Measurements from ENCODE around the gene CELA3A. TPM values are rescaled to one million over a fixed set of nuclear protein-coding genes. Genes with fewer than 3 reads are reported as not detected.

CELA3A gene
- total and polyA plus RNA-seq, 2 of the 13 experiments (the other 11 are each of a cell fraction or from before 2014, with no cell fraction given): 0.09 TPM; not detected in 1

DNA sequence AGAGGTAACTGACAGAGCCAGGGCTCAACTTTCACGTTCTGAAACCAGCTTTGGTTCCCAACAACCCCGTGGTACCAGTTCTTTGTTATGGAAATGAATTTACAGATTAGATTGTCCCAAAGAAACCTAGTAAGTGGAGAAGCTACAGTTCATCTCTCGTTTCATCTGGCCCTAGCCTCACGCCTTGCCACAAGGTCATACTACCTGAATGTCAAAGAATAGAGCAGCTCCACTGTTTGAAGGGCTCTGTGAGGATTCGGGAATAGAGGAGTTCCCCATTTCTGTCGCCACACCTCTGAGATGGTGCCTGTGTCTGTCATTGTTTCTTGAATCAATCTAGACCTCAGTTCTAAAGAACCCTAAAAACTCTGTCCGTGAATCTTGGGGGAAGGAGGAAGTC, 36.1 kb downstream of the CELA3A start:
- H3K27ac ChIP-seq (ENCODE audit: extremely low read length, insufficient read depth, low read length): no peak overlapping the region
- POLR2A ChIA-PET: interaction anchor here (0.9 to 2.5 kb wide), 2 partner anchors 12 to 15 kb away, joined by 3 to 10 read pairs; partner anchors contain the start of gene CDC42
- H3K9ac ChIP-seq (ENCODE audit: insufficient read depth, low read depth, low read length): no peak overlapping the region
- no peak overlapping the region for H2AFZ ChIP-seq (ENCODE audit: low read length)
- CTCF ChIA-PET (ENCODE audit: low intra/inter-chr PET ratio, low total read pairs): no interaction called here
- intact Hi-C loops (cut with micrococcal nuclease; ENCODE audit: unreplicated experiment): no loop called here
- no peaks in the 10 kb centered on the region for H3K9me3 ChIP-seq (ENCODE audit: low read length)
- no peak for ATAC-seq
- no peak for DNase-seq (ENCODE audit: low spot score)
- H3K27me3 ChIP-seq (ENCODE audit: control insufficient read depth in 1 of 2, insufficient read depth in 2 of 2, low read length in 2 of 2): no peaks in the 10 kb centered on the region
- no peak overlapping the region for H3K4me3 ChIP-seq (replicated peaks in 1 of 3; ENCODE audit: insufficient read depth in 1 of 3, low read depth in 2 of 3, low read length in 3 of 3)
- FAIRE-seq: no peak
- H3K4me1 ChIP-seq (ENCODE audit: insufficient read depth, low read length): peaks cover 28% of the 10 kb centered on the region
- no TSS peak for BruUV-seq (replicated peaks)
- H3K4me2 ChIP-seq (ENCODE audit: low read depth, low read length): no peak overlapping the region
- TF ChIP-seq PHF21A (CRISPR knock-in tag; IDR thresholded peaks at IDR 0.05) (no peak), MAF1 (CRISPR knock-in tag; IDR thresholded peaks at IDR 0.05; ENCODE audit: borderline replicate concordance) (no peak), SP2 (CRISPR knock-in tag; IDR thresholded peaks at IDR 0.05) (no peak)
- H4K20me1 ChIP-seq (ENCODE audit: insufficient read depth, low read length): no peaks in the 10 kb centered on the region
- WGBS (ENCODE audit: low lambda C conversion rate): 27% methylated on average over 7 of the region's 7 CpGs
- no peaks in the 10 kb centered on the region for H3K36me3 ChIP-seq (replicated peaks in 1 of 2; ENCODE audit: control insufficient read depth in 1 of 2, insufficient read depth in 2 of 2, low read length in 2 of 2)
- H3K79me2 ChIP-seq (ENCODE audit: insufficient read depth, low read length): no peaks in the 10 kb centered on the region
- in situ Hi-C loops (cut with HindIII; ENCODE audit: extremely low pct_ligation_motif_present, low pct_unique_long_range_greater_than_20kb): no loop called here

DNA sequence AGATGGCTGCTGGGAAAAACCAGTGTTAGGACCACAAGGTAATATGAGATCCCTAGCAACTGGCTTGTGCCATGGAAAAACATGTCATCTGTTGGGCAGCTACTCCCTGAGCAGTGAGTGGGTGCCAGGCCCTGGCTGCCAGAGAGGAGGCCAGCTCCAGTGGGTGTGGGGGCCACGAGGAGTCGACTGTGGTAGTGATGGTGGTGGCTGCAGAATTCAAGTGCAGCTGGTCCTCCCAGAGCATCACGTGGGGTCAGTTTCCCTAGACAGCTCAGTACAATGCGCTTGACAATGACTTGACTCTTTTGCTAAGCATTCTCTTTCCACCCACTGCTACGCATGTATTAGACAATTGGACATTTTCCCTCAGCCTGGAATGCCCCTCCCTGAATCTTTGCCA, 36.6 kb downstream of the CELA3A start:
- in situ Hi-C loops (cut with HindIII; ENCODE audit: extremely low pct_ligation_motif_present, low pct_unique_long_range_greater_than_20kb): no loop called here
- CTCF ChIA-PET (ENCODE audit: low intra/inter-chr PET ratio, low total read pairs): no interaction called here

More for the DNA sequence above, 36.6 kb downstream of the CELA3A start:
- Histone ChIP-seq H3K36me3 (replicated peaks in 1 of 2; ENCODE audit: control insufficient read depth in 1 of 2, insufficient read depth in 2 of 2, low read length in 2 of 2) (no peaks in the 10 kb centered on the region), H3K9me3 (ENCODE audit: low read length) (no peaks in the 10 kb centered on the region), H3K27me3 (ENCODE audit: control insufficient read depth in 1 of 2, insufficient read depth in 2 of 2, low read length in 2 of 2) (no peaks in the 10 kb centered on the region), H3K4me2 (ENCODE audit: low read depth, low read length) (no peak overlapping the region), H3K4me1 (ENCODE audit: insufficient read depth, low read length) (peaks cover 34% of the 10 kb centered on the region), H3K27ac (ENCODE audit: extremely low read length, insufficient read depth, low read length) (no peak overlapping the region), H3K9ac (ENCODE audit: insufficient read depth, low read depth, low read length) (no peak overlapping the region), H3K79me2 (ENCODE audit: insufficient read depth, low read length) (no peaks in the 10 kb centered on the region), H2AFZ (ENCODE audit: low read length) (no peak overlapping the region), H3K4me3 (replicated peaks in 1 of 3; ENCODE audit: insufficient read depth in 1 of 3, low read depth in 2 of 3, low read length in 3 of 3) (no peak overlapping the region), H4K20me1 (ENCODE audit: insufficient read depth, low read length) (no peaks in the 10 kb centered on the region)
- no peak for TF ChIP-seq ZNF10 (CRISPR knock-in tag; IDR thresholded peaks at IDR 0.05; ENCODE audit: borderline replicate concordance, low read depth)
- TF ChIP-seq SP5 (CRISPR knock-in tag; IDR thresholded peaks at IDR 0.05; ENCODE audit: borderline replicate concordance, low read depth): no peak
- no peak for TF ChIP-seq SP1 (IDR thresholded peaks at IDR 0.05)
- no peak for TF ChIP-seq SP1 (CRISPR knock-in tag; IDR thresholded peaks at IDR 0.05)
- TF ChIP-seq MTA1 (CRISPR knock-in tag; IDR thresholded peaks at IDR 0.05; ENCODE audit: borderline replicate concordance): no peak
- TF ChIP-seq, protein P1, sequence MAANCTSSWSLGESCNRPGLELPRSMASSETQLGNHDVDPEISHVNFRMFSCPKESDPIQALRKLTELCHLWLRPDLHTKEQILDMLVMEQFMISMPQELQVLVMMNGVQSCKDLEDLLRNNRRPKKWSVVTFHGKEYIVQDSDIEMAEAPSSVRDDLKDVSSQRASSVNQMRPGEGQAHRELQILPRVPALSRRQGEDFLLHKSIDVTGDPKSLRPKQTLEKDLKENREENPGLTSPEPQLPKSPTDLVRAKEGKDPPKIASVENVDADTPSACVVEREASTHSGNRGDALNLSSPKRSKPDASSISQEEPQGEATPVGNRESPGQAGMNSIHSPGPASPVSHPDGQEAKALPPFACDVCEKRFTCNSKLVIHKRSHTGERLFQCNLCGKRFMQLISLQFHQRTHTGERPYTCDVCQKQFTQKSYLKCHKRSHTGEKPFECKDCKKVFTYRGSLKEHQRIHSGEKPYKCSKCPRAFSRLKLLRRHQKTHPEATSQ (CRISPR knock-in tag; IDR thresholded peaks at IDR 0.05; ENCODE audit: borderline replicate concordance): no peak
- TF ChIP-seq GATAD1 (CRISPR knock-in tag; IDR thresholded peaks at IDR 0.05): no peak
- ATAC-seq: no peak
- POLR2A ChIA-PET: interaction anchor here (0.9 to 2.5 kb wide), 2 partner anchors 13 to 14 kb away, joined by 3 to 10 read pairs; partner anchors contain the start of gene CDC42
- FAIRE-seq: no peak
- WGBS (ENCODE audit: low lambda C conversion rate): 38% methylated on average over 5 of the region's 5 CpGs
- no TSS peak for BruUV-seq (replicated peaks)
- intact Hi-C loops (cut with micrococcal nuclease; ENCODE audit: unreplicated experiment): no loop called here
- no peak for DNase-seq (ENCODE audit: low spot score)
